Measurements from ENCODE around the gene ROR2.

- TF ChIP-seq POLR2A (IDR thresholded peaks at IDR 0.05; ENCODE audit: low read depth, low read length) (no peak), POLR2AphosphoS5 (IDR thresholded peaks at IDR 0.05; ENCODE audit: low read depth, low read length) (no peak), TAF1 (IDR thresholded peaks at IDR 0.05; ENCODE audit: borderline replicate concordance, low read depth, low read length) (no peak)
These were observed 22.7 kb upstream of the ROR2 start for GRCh38 chr9:91972711-91973110.

Data from GM12892 (cell line).